HG03565 (cell line): ENCODE data around the gene WDR62.

Experiments
- ATAC-seq: cut with Tn5 transposase; IDR thresholded peaks from one replicate; pipeline ENCODE4 v1.9.1; 2021; ENCODE audit warnings: mild to moderate bottlenecking, moderate library complexity; ENCODE audit not compliant: unreplicated experiment

Gene WDR62

GRCh38 chr19:36073121-36073876 lies 18.6 kb downstream of the WDR62 start:
- ATAC-seq, result no peak

DNA sequence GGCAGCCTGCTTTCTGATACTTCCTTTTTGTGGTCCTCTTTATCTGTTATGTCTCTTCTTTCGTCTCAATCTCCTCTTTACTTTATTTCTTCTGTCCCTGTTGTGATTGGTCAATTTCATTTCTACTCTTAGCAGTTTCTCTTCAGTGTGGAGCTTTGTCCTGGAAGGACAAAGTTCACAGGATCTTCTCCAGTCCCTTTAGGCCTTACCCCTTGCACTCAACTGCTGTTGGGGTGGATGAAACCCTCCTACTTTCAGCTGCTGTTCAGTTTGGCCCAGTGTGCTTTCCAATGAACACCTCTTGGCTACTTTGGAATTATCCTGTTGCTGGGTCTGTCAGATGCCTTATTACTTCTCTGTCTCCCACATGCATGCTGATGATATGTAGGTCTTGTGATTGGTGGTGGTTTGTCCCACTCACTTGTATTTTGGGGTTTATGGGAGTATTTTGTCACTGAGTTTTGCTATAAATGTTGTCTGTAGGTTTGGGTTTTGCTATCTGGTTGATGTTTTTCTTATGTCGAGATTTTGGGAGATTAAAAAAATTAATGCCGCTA lies 24.8 kb downstream of the WDR62 start:
- no peak for ATAC-seq

GRCh38 chr19:36081385-36081784 lies 26.7 kb downstream of the WDR62 start:
- ATAC-seq, result no peak

DNA sequence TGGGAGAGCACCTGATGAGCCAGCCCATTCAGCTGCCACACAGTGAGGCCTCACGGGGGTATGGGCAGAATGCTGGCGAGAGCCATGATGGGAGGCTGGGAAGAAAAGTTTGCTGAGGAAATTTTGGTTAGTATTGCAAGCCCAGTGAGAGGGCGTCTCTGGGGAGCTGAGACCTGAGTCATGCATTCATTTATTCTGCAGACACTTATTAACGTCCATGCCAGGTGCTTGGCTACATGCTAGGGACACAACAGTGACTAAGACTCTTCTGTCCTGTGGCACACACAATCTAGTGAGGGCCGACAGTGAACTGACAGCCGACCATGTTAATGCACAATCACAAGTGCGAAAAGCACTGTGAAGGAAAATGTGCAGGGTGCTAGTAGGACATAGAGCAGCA lies 27.2 kb downstream of the WDR62 start:
- no peak for ATAC-seq

DNA sequence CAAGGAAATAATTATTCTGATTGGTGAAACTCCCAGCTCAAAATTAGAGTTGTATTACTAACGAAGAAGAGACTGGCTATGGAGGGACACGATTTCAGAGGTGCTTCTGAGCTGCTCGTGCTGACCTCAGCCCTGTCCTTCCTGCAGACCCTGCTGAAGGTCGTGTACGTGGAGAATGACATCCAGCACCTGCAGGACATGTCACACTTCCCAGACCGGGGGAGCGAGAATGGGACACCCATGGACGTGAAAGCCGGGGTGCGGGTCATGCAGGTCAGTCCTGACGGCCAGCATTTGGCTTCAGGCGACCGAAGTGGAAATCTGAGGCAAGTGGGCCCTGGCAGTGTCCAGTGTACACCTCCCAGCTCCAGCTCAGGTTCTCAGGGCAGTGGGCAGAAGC lies 28.2 kb downstream of the WDR62 start:
- ATAC-seq, result no peak

GRCh38 chr19:36084231-36085009 lies 29.7 kb downstream of the WDR62 start:
- ATAC-seq, result no peak

DNA sequence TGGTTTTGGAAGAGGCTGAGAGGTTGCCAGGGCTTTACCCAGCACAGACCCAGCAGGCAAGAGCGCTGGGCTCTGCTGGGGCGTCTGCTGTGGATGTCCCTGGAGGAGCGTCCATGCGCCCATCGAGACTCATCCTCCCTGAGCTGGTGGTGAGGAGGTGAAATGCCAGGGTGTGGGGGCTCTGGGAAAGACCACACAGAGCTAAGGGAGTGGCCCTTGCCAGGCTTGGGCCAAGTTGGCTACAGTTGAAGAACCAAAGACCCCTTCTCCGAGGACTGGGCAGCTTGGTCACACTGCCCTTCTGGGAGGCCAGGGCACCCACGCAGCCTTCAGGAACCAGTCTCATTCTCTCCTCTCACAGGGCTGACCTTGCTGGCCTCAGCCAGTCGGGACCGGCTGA lies 31.6 kb downstream of the WDR62 start:
- no peak for ATAC-seq

DNA sequence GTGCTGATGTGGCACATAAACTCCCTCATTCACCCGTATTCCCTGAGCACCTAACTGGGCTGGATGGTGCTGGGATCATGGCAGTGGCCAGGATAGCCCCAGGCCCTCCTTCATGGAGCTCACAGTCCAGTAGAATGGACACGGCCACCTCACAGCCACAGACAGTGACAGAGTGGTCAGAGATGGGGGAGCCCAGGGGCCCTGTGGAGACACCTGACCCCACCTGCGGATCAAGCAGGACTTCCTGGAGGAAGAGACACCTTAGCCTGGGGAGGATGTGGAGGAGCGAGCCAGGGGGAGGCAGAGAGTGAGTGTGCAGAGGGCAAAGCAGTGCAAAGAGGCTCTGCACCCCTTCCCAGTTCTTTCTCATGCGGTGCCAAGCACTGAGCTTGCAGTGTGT lies 35.1 kb downstream of the WDR62 start:
- ATAC-seq, result no peak

DNA sequence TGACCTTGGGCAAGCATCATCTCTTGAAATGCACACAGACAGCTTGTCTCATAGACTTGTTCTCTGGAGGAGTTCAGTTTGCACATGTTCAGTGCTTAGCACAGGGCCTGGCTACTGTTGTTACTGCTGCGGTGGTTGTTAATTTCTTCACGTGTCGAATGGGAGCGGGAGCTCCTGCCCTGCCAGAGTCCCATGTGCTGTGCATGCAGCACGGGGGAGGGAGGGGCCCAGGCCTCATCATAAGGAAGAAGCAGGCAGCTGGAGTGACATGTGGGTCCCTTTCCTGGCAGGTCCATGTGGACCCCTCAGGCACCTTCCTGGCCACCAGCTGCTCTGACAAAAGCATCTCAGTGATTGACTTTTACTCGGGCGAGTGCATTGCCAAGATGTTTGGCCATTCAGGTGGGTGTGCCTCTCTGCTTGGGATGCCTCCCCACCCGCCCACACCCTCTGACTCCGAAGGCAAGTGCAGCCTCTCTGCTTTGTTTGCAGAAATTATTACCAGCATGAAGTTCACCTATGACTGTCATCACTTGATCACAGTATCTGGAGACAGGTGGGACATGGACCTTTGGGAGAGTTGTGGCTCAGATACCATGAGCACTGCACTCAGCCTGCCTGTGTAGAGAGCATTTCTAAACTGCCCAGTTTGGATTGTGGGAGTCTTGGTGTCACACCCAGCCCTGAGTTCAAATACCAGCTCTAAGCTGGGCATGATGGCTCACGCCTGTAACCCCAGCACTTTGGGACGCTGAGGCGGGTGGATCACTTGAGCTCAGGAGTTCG lies 36.4 kb downstream of the WDR62 start:
- no peak for ATAC-seq

DNA sequence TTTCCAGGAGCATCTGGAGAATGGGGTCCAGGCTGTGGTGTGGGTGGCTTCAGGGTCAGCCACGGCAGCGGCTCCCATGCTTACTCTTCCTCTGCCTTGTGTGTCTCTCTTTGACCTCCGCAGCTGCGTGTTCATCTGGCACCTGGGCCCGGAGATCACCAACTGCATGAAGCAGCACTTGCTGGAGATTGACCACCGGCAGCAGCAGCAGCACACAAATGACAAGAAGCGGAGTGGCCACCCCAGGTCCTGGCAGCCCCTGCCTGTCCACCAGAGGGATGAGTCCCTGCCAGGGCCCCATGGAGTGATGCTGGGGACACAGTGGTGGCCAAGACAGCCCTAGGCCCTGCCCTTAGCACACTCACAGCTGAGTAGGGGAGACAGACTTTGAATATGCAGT lies 37.9 kb downstream of the WDR62 start:
- ATAC-seq, result no peak

DNA sequence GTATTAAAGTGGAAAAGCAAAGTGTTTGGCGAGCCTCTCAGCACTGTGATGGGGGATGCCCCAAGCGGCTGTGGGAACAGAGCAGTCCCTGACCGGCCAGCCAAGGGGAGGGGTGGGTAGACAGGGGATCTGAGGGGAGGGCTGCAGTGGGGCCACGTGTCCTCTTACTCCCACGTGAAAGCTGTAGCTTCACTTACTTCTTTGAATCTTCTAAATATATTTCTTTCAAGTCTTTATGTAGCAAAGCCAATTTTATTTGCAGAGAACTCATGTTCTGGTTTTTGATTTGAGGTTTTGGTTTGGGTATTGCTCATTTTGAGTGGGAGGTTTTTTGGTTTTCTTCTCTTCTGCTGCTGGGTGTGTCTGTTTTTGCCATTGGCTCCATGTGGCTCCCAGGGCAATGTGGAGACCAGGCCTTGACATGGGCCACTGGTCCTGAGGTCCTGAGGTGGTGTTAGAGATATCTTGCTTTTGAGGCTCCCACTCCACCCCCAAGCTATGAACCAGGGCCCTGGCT lies 38.5 kb downstream of the WDR62 start:
- no peak for ATAC-seq

DNA sequence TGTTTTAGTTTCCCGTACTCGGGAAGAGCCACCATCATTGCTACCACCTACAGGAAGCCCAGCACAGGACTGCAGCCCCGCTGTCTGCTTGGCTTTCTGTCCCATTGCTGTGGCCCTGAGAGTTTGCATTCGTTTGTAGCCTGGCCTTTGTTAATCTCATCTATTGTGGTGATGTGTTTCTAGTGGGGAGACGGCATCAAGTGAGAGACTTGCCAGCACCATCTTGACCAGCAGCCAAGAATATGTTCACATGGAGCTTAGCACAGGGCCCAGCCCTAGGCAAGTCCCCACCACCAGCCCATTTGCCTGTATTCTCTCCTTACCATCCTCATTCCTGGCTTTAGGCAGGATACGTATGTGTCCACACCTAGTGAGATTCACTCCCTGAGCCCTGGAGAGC lies 39.0 kb downstream of the WDR62 start:
- ATAC-seq, result no peak

GRCh38 chr19:36097036-36097435 lies 42.3 kb downstream of the WDR62 start:
- ATAC-seq, result no peak

- ATAC-seq, result no peak
Observed at GRCh38 chr19:36099166-36099785, 44.6 kb downstream of the WDR62 start.

GRCh38 chr19:36100476-36100875 lies 45.8 kb downstream of the WDR62 start:
- no peak for ATAC-seq

DNA sequence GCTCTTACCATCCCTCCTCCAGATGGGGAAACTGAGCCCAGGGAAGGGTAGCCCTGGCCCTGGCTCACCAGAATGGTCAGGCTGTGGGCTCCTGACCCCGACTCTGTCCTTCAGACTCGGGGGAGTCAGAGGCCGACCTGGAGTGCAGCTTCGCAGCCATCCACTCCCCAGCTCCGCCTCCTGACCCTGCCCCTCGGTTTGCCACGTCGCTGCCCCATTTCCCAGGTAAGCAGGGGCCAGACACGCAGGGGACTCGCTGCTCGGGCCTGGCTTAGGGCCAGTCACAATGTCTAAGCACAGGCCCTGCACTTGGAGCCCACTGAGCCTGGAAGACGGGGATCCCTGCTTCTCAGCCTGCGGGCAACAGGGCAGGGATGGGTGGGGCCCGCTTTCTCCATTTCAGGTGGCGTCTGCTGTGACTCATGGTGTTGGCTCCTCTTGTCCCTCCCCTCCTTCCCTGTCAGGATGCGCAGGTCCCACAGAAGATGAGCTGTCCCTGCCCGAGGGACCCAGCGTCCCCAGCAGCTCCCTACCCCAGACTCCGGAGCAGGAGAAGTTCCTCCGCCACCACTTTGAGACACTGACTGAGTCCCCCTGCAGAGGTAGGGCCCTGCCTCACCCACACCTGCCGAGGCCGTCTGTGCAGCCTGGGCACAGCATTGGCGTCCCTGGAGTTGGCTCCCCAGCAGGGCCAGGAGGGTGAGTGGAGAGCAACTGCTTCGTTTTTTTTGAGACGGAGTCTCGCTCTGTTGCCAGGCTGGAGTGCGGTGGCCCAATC lies 47.0 kb downstream of the WDR62 start:
- no peak for ATAC-seq

DNA sequence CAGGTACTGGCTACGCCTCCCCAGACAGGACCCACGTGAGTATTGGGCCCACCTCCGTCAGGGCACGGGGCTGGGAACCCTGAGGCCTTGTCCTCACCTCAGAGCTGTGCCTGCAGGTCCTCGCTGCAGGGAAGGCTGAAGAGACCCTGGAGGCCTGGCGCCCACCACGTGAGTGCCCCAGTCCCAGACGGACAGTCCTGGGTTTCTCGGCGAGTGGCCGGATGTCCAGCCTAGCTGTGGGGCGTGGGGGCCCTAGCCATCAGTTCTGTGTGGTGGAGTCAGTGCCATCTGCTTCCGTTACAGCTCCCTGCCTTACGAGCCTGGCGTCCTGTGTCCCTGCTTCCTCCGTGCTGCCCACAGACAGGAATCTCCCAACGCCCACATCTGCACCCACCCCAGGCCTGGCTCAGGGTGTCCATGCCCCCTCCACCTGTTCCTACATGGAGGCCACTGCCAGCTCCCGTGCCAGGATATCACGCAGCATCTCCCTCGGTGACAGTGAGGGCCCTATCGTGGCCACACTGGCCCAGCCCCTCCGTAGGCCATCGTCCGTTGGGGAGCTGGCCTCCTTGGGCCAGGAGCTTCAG lies 48.4 kb downstream of the WDR62 start:
- no peak for ATAC-seq

DNA sequence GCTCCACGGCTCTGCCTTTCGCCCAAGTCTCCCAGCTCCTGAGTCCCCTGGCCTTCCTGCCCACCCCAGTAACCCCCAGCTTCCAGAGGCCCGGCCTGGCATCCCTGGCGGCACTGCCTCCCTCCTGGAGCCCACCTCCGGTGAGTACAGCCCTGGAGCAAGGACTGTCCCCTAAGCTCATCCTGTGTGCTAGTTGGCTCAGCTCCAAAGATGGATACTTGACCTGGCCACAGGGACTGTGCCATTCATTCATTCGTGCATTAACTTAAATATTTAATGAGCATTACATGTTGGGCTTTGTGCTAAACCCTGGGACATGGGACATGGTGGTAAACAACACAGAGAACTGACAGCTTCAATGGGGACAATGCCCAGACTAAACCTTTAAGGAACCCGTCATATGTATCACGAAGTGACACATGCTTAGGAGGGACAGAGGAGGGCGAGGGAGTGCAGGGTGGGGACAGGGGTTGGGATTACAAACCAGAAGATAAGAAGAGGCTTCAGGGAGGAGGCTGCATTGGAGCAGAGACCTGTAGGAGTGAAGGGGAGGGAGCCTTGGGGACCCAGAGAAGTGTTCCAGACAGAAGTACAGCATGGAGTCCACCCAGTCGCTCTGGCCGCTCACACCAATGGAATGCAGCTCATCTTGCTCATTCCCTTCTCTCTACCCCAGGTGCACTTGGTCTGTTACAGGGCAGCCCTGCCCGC lies 49.3 kb downstream of the WDR62 start:
- ATAC-seq, result no peak

DNA sequence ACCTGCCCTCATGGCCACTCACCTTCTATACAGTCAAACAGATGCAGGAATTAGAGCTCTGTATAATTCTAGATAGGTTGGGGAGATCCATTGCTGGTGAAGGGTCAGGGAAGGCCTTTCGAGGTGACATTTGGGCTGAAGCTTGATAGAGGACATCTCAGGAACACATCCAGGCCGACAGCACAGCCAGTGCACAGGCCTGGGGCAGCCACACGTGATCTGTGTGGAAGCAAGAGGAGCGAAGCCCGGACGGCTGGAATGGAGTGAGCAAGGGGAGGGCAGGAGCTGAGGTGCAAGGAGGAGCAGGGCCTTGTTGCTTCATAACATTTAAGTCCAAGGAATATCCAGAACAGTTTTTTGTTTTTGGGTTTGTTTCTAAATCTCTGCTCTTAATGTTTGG lies 51.7 kb downstream of the WDR62 start:
- no peak for ATAC-seq
